HCT116 (cell line): ENCODE results near the gene TBX4. TPM values are rescaled to one million over a fixed set of nuclear protein-coding genes. Genes with fewer than 3 reads are reported as not detected.
"Not testable (repeated sequence)": the region's sequence is repeated elsewhere in the genome, so short reads cannot be mapped to it uniquely, and the experiment has no call there.

Experiments used
- ATAC-seq: fragments of 200-7000 bp; cut with Tn5 transposase; 2 replicates; pipeline ENCODE4 v1.9.1; 2020; ENCODE audit warnings: mild to moderate bottlenecking, moderate library complexity
- BruUV-seq: library from RNA; stranded (reverse); fragments of 400-500 nt; replicated peaks from 2 replicates; lab custom pipeline; 2021; lab: Mats Ljungman, UMichigan
- CTCF ChIA-PET: fragments of 300-600 bp; sonication (Branson Sonifier 250); formaldehyde crosslinking; loops from one replicate; lab custom pipeline; 2021; ENCODE audit warnings: antibody characterized with exemption; lab: Charles Lee
- POLR2A ChIA-PET: fragments of 300-600, 350-600 bp; sonication (Branson Sonifier 250); formaldehyde crosslinking; loops from one replicate; lab custom pipeline; 2021; ENCODE audit warnings: antibody characterized with exemption; lab: Charles Lee
- RAD21 ChIA-PET, 2 experiments: fragments of 300-600 bp; sonication (Branson Sonifier 250); formaldehyde crosslinking; loops; one replicate each; lab custom pipeline; 2023; ENCODE audit warnings: low total read pairs in 2 of 2; ENCODE audit not compliant: uncharacterized antibody in 2 of 2, unreplicated experiment in 2 of 2, low non-redundant PET in 1 of 2; lab: Charles Lee
- DNase-seq: peaks from one replicate; pipeline ENCODE4 v3.0.0-alpha.2; 2010; ENCODE audit warnings: low read depth, low spot score
- H2AFZ ChIP-seq: fragments of 200-600 bp; shearing (Covaris generic), sonication (generic); 2 replicates; pipeline ENCODE4 v1.6.1; 2017; ENCODE audit warnings: low read depth, mixed run types, mixed read lengths, antibody characterized with exemption, low read length; ENCODE audit not compliant: poor library complexity, severe bottlenecking
- H3K27ac ChIP-seq: 2 replicates; pipeline ENCODE4 v1.5.1; 2012; ENCODE audit warnings: low read depth, low read length
- H3K27me3 ChIP-seq: fragments of 200-600 bp; sonication (generic); 2 replicates; pipeline ENCODE4 v1.6.1; 2016; ENCODE audit warnings: mixed run types, low read length, mixed read lengths; ENCODE audit not compliant: insufficient read depth
- H3K36me3 ChIP-seq, 2 experiments: fragments of 200-500 bp in 1 of 2; fragments of 200-600 bp in 1 of 2; sonication (Bioruptor generic) in 1 of 2; sonication (generic) in 1 of 2; 2 replicates each; pipeline versions ENCODE4 v1.5.1 to v1.6.1; 2014 to 2016; ENCODE audit warnings: low read length in 2 of 2, inconsistent platforms in 1 of 2, mixed read lengths in 1 of 2, mixed run types in 1 of 2; ENCODE audit not compliant: insufficient read depth in 2 of 2, control insufficient read depth in 1 of 2
- H3K4me1 ChIP-seq, 2 experiments: fragments of 200-600 bp in 1 of 2; sonication (generic) in 1 of 2; 2 replicates each; pipeline versions ENCODE4 v1.5.1 to v1.6.1; 2012 to 2017; ENCODE audit warnings: low read length in 2 of 2, inconsistent platforms in 1 of 2, mild to moderate bottlenecking in 1 of 2, mixed read lengths in 1 of 2, mixed run types in 1 of 2, moderate library complexity in 1 of 2; ENCODE audit not compliant: insufficient read depth in 2 of 2, control insufficient read depth in 1 of 2
- H3K4me2 ChIP-seq: fragments of 200-600 bp; sonication (generic); 2 replicates; pipeline ENCODE4 v1.6.1; 2017; ENCODE audit warnings: mixed run types, low read length, mixed read lengths
- H3K4me3 ChIP-seq, 2 experiments: fragments of 200-600 bp in 1 of 2; sonication (generic) in 1 of 2; replicated peaks in 1 of 2; 2 replicates each; pipeline ENCODE4 v1.5.1; 2011 to 2016; ENCODE audit warnings: low read length in 2 of 2, control low read depth in 1 of 2, low read depth in 1 of 2, mild to moderate bottlenecking in 1 of 2, mixed read lengths in 1 of 2, mixed run types in 1 of 2
- H3K79me2 ChIP-seq: fragments of 200-600 bp; sonication (generic); 2 replicates; pipeline ENCODE4 v1.6.1; 2017; ENCODE audit warnings: mild to moderate bottlenecking, mixed run types, low read length, moderate library complexity, mixed read lengths; ENCODE audit not compliant: insufficient read depth
- H3K9ac ChIP-seq: fragments of 200-600 bp; sonication (generic); 2 replicates; pipeline ENCODE4 v1.6.1; 2016; ENCODE audit warnings: low read length, mixed read lengths
- H3K9me2 ChIP-seq: fragments of 200-600 bp; sonication (generic), shearing (Covaris generic); 2 replicates; pipeline ENCODE4 v1.6.1; 2017; ENCODE audit warnings: mixed run types, mild to moderate bottlenecking, moderate library complexity; ENCODE audit not compliant: insufficient read depth
- H3K9me3 ChIP-seq, 2 experiments: fragments of 200-500 bp in 1 of 2; fragments of 200-600 bp in 1 of 2; sonication (Bioruptor generic) in 1 of 2; sonication (generic) in 1 of 2; 2 replicates each; pipeline ENCODE4 v1.6.1; 2014 to 2017; ENCODE audit warnings: low read length in 2 of 2, mixed read lengths in 2 of 2, inconsistent platforms in 1 of 2, low read depth in 1 of 2, mild to moderate bottlenecking in 1 of 2, mixed run types in 1 of 2, moderate library complexity in 1 of 2; ENCODE audit not compliant: control insufficient read depth in 1 of 2, insufficient read depth in 1 of 2
- H4K20me1 ChIP-seq: fragments of 200-600 bp; sonication (generic), shearing (Covaris generic); 2 replicates; pipeline ENCODE4 v1.6.1; 2017; ENCODE audit warnings: mixed run types, mild to moderate bottlenecking, moderate library complexity; ENCODE audit not compliant: insufficient read depth
- EGR1 ChIP-seq: IDR thresholded peaks from 2 replicates; pipeline ENCODE4 v1.6.1; 2012; ENCODE audit warnings: low read depth
- JUND ChIP-seq: IDR thresholded peaks from 2 replicates; pipeline ENCODE4 v1.6.1; 2012
- ZNF274 ChIP-seq: fragments of 200-500 bp; sonication (Bioruptor generic); IDR thresholded peaks from 2 replicates; pipeline ENCODE4 v1.6.1; 2014; ENCODE audit warnings: mild to moderate bottlenecking, low read depth, low read length, inconsistent platforms
- intact Hi-C: fragments of 100-400 bp; cut with micrococcal nuclease; formaldehyde crosslinking; loops from 2 replicates; pipeline ENCODE4 v1.10.0; 2022
- total RNA-seq: library from RNA; stranded (reverse); gene quantifications from one replicate; pipeline ENCODE4 v1.2.1, GENCODE V29; 2021; ENCODE audit not compliant: unreplicated experiment
- TF ChIP-seq, protein P1 (sequence below): IDR thresholded peaks from 2 replicates; pipeline ENCODE4 v1.6.1; 2012

TBX4 gene
- total RNA-seq, 1 experiment from 2014 or later, result 0.27 TPM

DNA sequence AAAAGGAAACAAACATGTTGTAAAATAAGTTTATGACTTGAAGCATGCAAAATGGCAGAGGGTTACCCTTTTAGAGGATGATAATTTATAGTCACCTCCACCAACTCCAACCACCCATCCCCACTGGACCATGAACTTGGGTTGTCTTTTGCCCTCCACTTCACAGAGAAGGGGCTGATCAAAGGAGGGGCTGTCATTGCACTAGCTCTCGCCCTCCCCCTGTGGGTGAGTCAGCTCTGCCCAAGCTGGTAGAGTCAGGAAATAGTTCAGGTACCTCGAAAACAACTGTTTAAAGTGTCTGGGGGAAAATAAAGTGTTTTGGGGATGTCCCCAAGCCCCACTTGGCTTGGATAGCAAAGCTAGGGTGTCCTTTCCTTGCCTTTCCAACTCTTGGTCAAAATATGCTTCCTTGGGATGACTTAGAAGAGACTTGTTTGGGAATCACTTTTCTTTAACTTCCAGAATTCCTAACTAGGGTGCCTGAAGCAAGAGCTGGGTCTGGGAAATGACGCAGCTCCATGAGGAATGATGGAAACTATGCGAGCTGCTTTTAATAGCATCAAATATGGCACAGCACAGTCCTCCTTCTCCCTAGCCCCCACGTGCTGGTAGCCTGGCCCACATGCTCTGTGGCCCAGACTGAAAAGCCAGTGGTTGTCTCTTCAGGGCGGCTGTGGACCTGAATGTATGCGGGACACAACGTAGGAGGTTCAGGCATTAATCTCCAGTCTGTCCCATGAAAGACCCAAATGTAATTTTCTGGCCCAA is 40.7 kb downstream of the TBX4 start (continued):
- TF ChIP-seq EGR1 (no peak), JUND (peak; percentile 59), ZNF274 (no peak)
- TF ChIP-seq, protein P1, sequence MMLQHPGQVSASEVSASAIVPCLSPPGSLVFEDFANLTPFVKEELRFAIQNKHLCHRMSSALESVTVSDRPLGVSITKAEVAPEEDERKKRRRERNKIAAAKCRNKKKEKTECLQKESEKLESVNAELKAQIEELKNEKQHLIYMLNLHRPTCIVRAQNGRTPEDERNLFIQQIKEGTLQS, result no peak
- TF ChIP-seq, all 23 proteins: peak for 6

- RAD21 ChIA-PET, H3K79me2 ChIP-seq, BruUV-seq, H3K9me2 ChIP-seq, H3K27me3 ChIP-seq, H3K9ac ChIP-seq, H3K9me3 ChIP-seq, H3K4me3 ChIP-seq, DNase-seq, H4K20me1 ChIP-seq, H2AFZ ChIP-seq, ATAC-seq, H3K36me3 ChIP-seq, CTCF ChIA-PET: not testable (repeated sequence)
- intact Hi-C loops, result loop anchor here (2.0 kb wide), 1 partner anchor 67 kb away; no protein-coding TSS in a partner anchor
- Histone ChIP-seq H3K4me1 (peaks cover 61 to 66% of the 10 kb centered on the region in 2 experiments), H3K4me2 (peak overlapping the region; percentile 77; the same call in 1 of the 2 replicates), H3K27ac (peak overlapping the region; percentile 92)
- POLR2A ChIA-PET, result interaction anchor here (2.9 kb wide), 1 partner anchor 27 kb away, joined by 23 read pairs; no protein-coding TSS in a partner anchor
These were observed 41.7 kb downstream of the TBX4 start for GRCh38 chr17:61493830-61494324.
